Loucy (cell line): Measurements from ENCODE around the gene WWOX.

Source experiments
- CTCF ChIP-seq: fragments of 200-600 bp; sonication (generic); conservative IDR thresholded peaks from 2 replicates; pipeline ENCODE4 v1.5.1; 2014; ENCODE audit warnings: mild to moderate bottlenecking, antibody characterized with exemption, low read length
- EZH2phosphoT487 ChIP-seq: fragments of 200-600 bp; IDR thresholded peaks from 2 replicates; pipeline ENCODE4 v1.6.1; 2018; ENCODE audit warnings: antibody characterized with exemption, mild to moderate bottlenecking, moderate library complexity, borderline replicate concordance

GRCh38 chr16:78906135-78906534 lies 806.7 kb downstream of the WWOX start:
- no peak for TF ChIP-seq CTCF
- no peak for TF ChIP-seq EZH2phosphoT487
